Inflammatory macrophage treated with lipopolysaccharide for 4 hours (primary cell): Measurements from ENCODE around the gene ELP4.
"Not testable (repeated sequence)": the region's sequence is repeated elsewhere in the genome, so short reads cannot be mapped to it uniquely, and the experiment has no call there.

Experiments
- DNase-seq: peaks from one replicate; pipeline ENCODE4 v3.0.0-alpha.2; 2020

ELP4 gene

GRCh38 chr11:31558001-31558400 is 48.4 kb downstream of the ELP4 start:
- no peak for DNase-seq

GRCh38 chr11:31560842-31561476 is 51.4 kb downstream of the ELP4 start:
- DNase-seq = no peak

GRCh38 chr11:31564517-31564916 is 55.0 kb downstream of the ELP4 start:
- DNase-seq = not testable (repeated sequence)

- DNase-seq = not testable (repeated sequence)
These were observed 64.6 kb downstream of the ELP4 start for GRCh38 chr11:31574133-31574532.

- DNase-seq = not testable (repeated sequence)
These were observed 66.2 kb downstream of the ELP4 start for GRCh38 chr11:31575764-31576163.

- DNase-seq = not testable (repeated sequence)
These were observed 69.8 kb downstream of the ELP4 start for GRCh38 chr11:31579412-31579811.

GRCh38 chr11:31582697-31583096 is 73.1 kb downstream of the ELP4 start:
- DNase-seq = no peak

GRCh38 chr11:31598454-31598853 is 88.9 kb downstream of the ELP4 start:
- no peak for DNase-seq

- no peak for DNase-seq
These were observed 92.2 kb downstream of the ELP4 start for GRCh38 chr11:31601635-31602282.

- DNase-seq = no peak
These were observed 97.3 kb downstream of the ELP4 start for GRCh38 chr11:31606893-31607292.

GRCh38 chr11:31607914-31608313 is 98.3 kb downstream of the ELP4 start:
- no peak for DNase-seq

- DNase-seq = no peak
These were observed 99.4 kb downstream of the ELP4 start for GRCh38 chr11:31608995-31609394.

GRCh38 chr11:31610544-31610943 is 101.0 kb downstream of the ELP4 start:
- no peak for DNase-seq

GRCh38 chr11:31617246-31617645 is 107.7 kb downstream of the ELP4 start:
- DNase-seq = peak; percentile 54

GRCh38 chr11:31619980-31620379 is 110.4 kb downstream of the ELP4 start:
- no peak for DNase-seq

GRCh38 chr11:31620434-31620833 is 110.9 kb downstream of the ELP4 start:
- no peak for DNase-seq

- DNase-seq = no peak
These were observed 116.3 kb downstream of the ELP4 start for GRCh38 chr11:31625868-31626267.

GRCh38 chr11:31628111-31628510 is 118.5 kb downstream of the ELP4 start:
- DNase-seq = no peak

GRCh38 chr11:31636983-31637382 is 127.4 kb downstream of the ELP4 start:
- DNase-seq = no peak

GRCh38 chr11:31640611-31641010 is 131.0 kb downstream of the ELP4 start:
- no peak for DNase-seq

GRCh38 chr11:31641477-31642062 is 132.0 kb downstream of the ELP4 start:
- no peak for DNase-seq

GRCh38 chr11:31643857-31644256 is 134.3 kb downstream of the ELP4 start:
- DNase-seq = no peak

GRCh38 chr11:31645747-31646146 is 136.2 kb downstream of the ELP4 start:
- no peak for DNase-seq

GRCh38 chr11:31646216-31646615 is 136.6 kb downstream of the ELP4 start:
- no peak for DNase-seq
